HL-60 (cell line): ENCODE results near the gene SUGP2.
A peak's percentile ranks its signal among the peaks of the same experiment; 100 is the strongest.

Experiments
- DNase-seq, 2 experiments: peaks; one replicate each; pipeline ENCODE4 v3.0.0-alpha.2; 2010 to 2020; ENCODE audit warnings: low read depth in 1 of 2, low spot score in 1 of 2
- H3K27ac ChIP-seq: fragments of 250-450 bp; sonication (Bioruptor Pico); replicated peaks from 2 replicates; pipeline ENCODE4 v1.5.1; 2020; ENCODE audit warnings: mild to moderate bottlenecking, moderate library complexity
- H3K27me3 ChIP-seq: fragments of 250-450 bp; sonication (Bioruptor Pico); 2 replicates; pipeline ENCODE4 v1.5.1; 2021; ENCODE audit warnings: mild to moderate bottlenecking, moderate library complexity; ENCODE audit not compliant: insufficient read depth, poor library complexity, severe bottlenecking
- H3K4me3 ChIP-seq: replicated peaks from 2 replicates; pipeline ENCODE4 v1.5.1; 2011; ENCODE audit warnings: mild to moderate bottlenecking, control low read depth, low read length; ENCODE audit not compliant: insufficient read depth
- GABPA ChIP-seq: IDR thresholded peaks from 2 replicates; pipeline ENCODE4 v1.6.1; 2012; ENCODE audit warnings: low read depth
- POLR2AphosphoS5 ChIP-seq: IDR thresholded peaks from 2 replicates; pipeline ENCODE4 v1.6.1; 2012; ENCODE audit warnings: low read depth
- REST ChIP-seq: IDR thresholded peaks from 2 replicates; pipeline ENCODE4 v1.6.1; 2012; ENCODE audit warnings: low read depth; ENCODE audit not compliant: insufficient replicate concordance
- SPI1 ChIP-seq: IDR thresholded peaks from 2 replicates; pipeline ENCODE4 v1.6.1; 2012; ENCODE audit warnings: low read depth, mild to moderate bottlenecking, borderline replicate concordance
- TF ChIP-seq, protein P1 (sequence below): IDR thresholded peaks from one replicate; pipeline ENCODE4 v1.5.1; 2011; ENCODE audit warnings: low read length, control low read depth, inconsistent platforms; ENCODE audit not compliant: insufficient read depth

The SUGP2 gene

DNA sequence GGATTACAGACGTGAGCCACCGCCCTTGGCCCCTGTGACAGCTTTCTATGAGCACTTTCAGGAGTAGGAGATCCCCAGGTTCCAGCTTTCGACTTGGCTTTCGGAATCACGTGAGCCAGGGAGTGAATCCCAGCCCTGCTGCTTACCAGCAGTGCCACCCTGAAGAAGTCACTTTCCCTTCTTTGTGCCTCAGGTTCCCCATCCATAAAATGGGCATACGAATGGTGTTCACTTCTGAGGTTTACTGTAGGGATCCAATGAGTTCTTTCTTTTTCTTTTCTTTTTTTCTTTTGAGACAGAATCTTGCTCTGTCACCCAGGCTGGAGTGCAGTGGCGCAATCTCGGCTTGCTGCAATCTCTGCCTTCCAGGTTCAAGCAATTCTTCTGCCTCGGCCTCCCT is 88.0 kb downstream of the SUGP2 start:
- DNase-seq = no peak
- Histone ChIP-seq H3K27me3 (peaks cover 1% of the 10 kb centered on the region), H3K27ac (no peak overlapping the region), H3K4me3 (no peak overlapping the region)
- TF ChIP-seq, protein P1, sequence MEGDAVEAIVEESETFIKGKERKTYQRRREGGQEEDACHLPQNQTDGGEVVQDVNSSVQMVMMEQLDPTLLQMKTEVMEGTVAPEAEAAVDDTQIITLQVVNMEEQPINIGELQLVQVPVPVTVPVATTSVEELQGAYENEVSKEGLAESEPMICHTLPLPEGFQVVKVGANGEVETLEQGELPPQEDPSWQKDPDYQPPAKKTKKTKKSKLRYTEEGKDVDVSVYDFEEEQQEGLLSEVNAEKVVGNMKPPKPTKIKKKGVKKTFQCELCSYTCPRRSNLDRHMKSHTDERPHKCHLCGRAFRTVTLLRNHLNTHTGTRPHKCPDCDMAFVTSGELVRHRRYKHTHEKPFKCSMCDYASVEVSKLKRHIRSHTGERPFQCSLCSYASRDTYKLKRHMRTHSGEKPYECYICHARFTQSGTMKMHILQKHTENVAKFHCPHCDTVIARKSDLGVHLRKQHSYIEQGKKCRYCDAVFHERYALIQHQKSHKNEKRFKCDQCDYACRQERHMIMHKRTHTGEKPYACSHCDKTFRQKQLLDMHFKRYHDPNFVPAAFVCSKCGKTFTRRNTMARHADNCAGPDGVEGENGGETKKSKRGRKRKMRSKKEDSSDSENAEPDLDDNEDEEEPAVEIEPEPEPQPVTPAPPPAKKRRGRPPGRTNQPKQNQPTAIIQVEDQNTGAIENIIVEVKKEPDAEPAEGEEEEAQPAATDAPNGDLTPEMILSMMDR = no peak
- no peak for TF ChIP-seq GABPA
- TF ChIP-seq REST = no peak
- TF ChIP-seq POLR2AphosphoS5 = no peak
- no peak for TF ChIP-seq SPI1

DNA sequence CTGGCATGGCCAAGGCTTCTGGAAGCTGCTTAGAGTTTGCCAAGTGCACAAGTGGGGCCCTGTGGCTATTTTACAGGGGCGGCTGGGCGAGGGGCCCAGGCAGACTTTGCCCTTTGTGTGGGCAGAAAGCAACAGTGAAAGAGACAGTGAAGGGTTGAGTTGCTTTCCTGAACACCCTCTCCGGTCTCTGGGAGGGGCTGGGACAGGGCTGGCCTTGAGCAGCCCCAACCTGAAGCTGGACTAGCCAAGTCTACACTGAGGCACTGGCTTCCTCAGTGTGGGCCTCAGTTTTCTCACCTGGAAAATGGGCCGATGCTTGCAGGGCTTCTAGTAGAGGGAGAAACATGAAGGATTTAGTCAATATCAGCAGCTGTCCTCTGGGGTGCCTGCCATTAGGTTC is 89.9 kb downstream of the SUGP2 start:
- peaks cover 3% of the 10 kb centered on the region for H3K27me3 ChIP-seq
- no peak for DNase-seq
- no peak overlapping the region for H3K4me3 ChIP-seq
- TF ChIP-seq POLR2AphosphoS5 = no peak
- TF ChIP-seq GABPA = no peak
- H3K27ac ChIP-seq = no peak overlapping the region

- Histone ChIP-seq H3K27ac (no peak overlapping the region), H3K27me3 (peaks cover 3% of the 10 kb centered on the region), H3K4me3 (no peak overlapping the region)
- TF ChIP-seq SPI1 = no peak
- TF ChIP-seq, protein P1 = no peak
- TF ChIP-seq POLR2AphosphoS5 = no peak
- no peak for TF ChIP-seq REST
- TF ChIP-seq GABPA = no peak
- DNase-seq = no peak
These were observed 90.6 kb downstream of the SUGP2 start for GRCh38 chr19:18942692-18943091.

DNA sequence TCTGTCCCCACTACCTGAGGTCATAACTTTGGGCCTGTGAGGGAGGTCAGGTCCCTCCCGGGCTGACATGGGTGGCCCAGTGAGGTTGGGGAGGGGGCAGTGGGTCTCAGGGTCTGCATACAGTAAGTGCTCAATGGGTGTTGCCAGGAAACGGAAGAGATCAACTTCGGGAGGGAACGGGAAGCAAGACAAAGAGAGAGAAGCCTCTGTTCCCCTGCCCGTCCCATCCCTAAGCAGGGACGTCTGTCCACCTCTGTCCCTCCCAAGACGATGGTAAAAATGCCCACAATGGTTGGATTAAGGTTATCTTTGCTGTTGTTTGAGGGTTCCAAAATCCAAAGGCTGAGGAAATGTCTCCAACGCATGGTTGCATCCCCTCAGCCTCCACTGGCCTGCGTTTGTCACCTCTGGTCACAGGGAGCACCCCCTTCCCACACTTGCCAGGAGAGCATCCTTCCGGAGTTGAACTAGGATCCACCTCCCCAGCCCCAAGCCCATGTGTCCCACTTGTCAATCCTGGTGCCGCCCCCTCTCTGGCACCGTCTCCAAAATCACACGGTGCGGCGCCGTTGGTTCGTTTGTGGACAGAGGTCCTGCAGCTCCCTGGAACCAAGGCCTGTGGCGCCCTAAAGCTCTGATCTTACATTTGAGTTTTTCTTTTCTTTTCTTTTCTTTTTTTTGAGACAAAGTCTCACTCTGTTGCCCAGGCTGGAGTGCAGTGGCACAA is 91.5 kb downstream of the SUGP2 start:
- Histone ChIP-seq H3K27me3 (peaks cover 3% of the 10 kb centered on the region), H3K4me3 (peak overlapping the region; percentile 23; the same call in 1 of the 2 replicates), H3K27ac (no peak overlapping the region)
- TF ChIP-seq SPI1 = no peak
- TF ChIP-seq GABPA = no peak
- TF ChIP-seq POLR2AphosphoS5 = no peak
- TF ChIP-seq REST = no peak
- TF ChIP-seq, protein P1 = no peak
- DNase-seq = no peak
